ENCODE results near the gene ARID5A. TPM values are rescaled to one million over a fixed set of nuclear protein-coding genes. Genes with fewer than 3 reads are reported as not detected.

ARID5A gene
- total RNA-seq, 1 experiment from 2014 or later: 4.1 TPM

- no peak for DNase-seq (ENCODE audit: low read depth)
These were observed 60.0 kb downstream of the ARID5A start for GRCh38 chr2:96596596-96596995.

DNA sequence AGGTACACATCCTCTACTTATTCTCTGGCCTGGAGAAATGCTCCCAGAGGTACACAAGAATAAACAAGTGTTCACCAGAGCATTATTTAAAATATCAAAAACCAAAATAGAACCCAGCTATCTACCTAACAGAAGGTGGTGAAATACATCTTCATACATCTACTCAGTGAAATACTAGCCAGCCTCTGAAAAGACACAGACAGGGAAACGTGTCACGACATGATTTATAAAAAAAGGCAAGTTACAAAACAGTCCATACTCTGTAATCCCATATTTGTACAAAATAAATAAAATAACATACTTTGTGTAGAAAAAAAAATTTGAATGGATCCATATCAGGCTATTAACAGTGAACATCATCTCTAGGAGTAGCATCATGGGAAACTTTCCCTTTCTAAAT is 63.4 kb downstream of the ARID5A start:
- DNase-seq (ENCODE audit: low read depth): no peak

DNA sequence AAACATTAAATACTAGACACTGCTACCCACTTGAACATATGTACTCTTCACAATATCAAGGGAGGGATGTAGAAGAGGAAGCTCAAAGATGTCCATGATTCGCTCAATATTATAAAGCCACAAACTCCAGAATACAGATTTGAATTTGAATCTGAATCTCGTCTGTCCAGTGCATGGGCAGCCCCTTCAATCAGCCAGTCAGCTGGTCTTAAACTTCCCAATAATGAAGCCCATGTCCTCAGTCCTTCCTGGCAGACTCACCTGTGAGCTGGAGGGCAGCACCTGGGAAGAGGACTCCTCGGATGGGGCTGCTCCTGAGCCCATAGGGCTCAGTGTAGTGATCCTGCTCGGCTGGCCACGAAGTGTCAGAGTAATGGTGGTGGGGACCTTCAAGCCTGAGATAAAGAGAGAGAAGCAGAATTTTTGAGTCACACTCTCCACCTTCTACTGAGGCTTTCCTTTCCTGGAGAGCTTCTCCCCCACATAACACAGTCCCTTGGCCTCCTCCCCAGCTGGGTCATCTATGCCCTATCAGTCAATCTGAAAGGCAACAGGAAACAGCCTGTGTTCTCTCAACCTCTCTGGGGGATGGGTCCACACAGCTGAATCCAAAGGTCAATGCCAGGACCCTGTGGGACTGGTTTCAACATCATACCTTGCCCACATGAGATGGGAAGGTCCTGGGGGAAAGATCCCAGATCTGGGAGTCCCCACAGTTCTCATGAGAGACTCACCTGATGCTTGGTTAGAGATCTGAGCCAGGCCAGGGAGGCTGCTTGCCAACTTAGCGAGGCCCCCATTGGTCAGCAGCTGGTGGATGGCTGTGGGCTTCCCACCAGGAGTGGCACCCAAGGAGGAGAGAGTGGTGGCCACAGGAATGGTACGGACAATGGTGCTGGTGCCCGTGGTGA is 65.1 kb downstream of the ARID5A start:
- no peak for DNase-seq (ENCODE audit: low read depth)

Other genes with a start within 250 kb of the ARID5A start
- gene SNRNP200, start 231.2 kb upstream of the ARID5A start, total RNA-seq (2014; rRNA removed; shearing (Covaris generic)): 28.8 and 31.9 TPM in 2 replicates
- gene ITPRIPL1, start 211.4 kb upstream of the ARID5A start, total RNA-seq (2014; rRNA removed; shearing (Covaris generic)): 0.23 and 0.73 TPM in 2 replicates
- gene NCAPH, start 201.0 kb upstream of the ARID5A start, total RNA-seq (2014; rRNA removed; shearing (Covaris generic)): 32.3 and 43.4 TPM in 2 replicates
- not detected in 2 replicates for gene NEURL3, start 31.4 kb upstream of the ARID5A start, total RNA-seq (2014; rRNA removed; shearing (Covaris generic))
- 13.1 and 13.2 TPM in 2 replicates for gene KANSL3, start 101.6 kb downstream of the ARID5A start, total RNA-seq (2014; rRNA removed; shearing (Covaris generic))
- gene FER1L5, start 106.0 kb downstream of the ARID5A start, total RNA-seq (2014; rRNA removed; shearing (Covaris generic)): 0.20 TPM in 1 of 2 replicates, not detected in the other
- gene LMAN2L, start 203.3 kb downstream of the ARID5A start, total RNA-seq (2014; rRNA removed; shearing (Covaris generic)): 7.5 and 7.7 TPM in 2 replicates
- gene CNNM4, start 224.2 kb downstream of the ARID5A start, total RNA-seq (2014; rRNA removed; shearing (Covaris generic)): 2.1 and 2.2 TPM in 2 replicates

Data from HT1080 (cell line).